PC-3 (cell line): Measurements from ENCODE around the gene PLCXD1. TPM values are rescaled to one million over a fixed set of nuclear protein-coding genes. Genes with fewer than 3 reads are reported as not detected.
"Not testable (repeated sequence)": the region's sequence is repeated elsewhere in the genome, so short reads cannot be mapped to it uniquely, and the experiment has no call there.

Source experiments
- ATAC-seq: fragments of 200-7000 bp; cut with Tn5 transposase; 2 replicates; pipeline ENCODE4 v1.9.1; 2020; ENCODE audit warnings: mild to moderate bottlenecking, moderate library complexity
- BruUV-seq: library from RNA; stranded (reverse); fragments of 400-500 nt; replicated peaks from 2 replicates; lab custom pipeline; 2021; lab: Mats Ljungman, UMichigan
- CTCF ChIA-PET: fragments of 300-600 bp; sonication (Branson Sonifier 250); formaldehyde crosslinking; loops from one replicate; lab custom pipeline; 2022; ENCODE audit warnings: antibody characterized with exemption; lab: Charles Lee
- POLR2A ChIA-PET: fragments of 300-600 bp; sonication (Branson Sonifier 250); formaldehyde crosslinking; loops from one replicate; lab custom pipeline; 2022; ENCODE audit warnings: antibody characterized with exemption; ENCODE audit not compliant: unreplicated experiment; lab: Charles Lee
- DNase-seq: peaks from one replicate; pipeline ENCODE4 v3.0.0-alpha.2; 2015
- H2AFZ ChIP-seq: fragments of 300-600 bp; sonication (generic); 2 replicates; pipeline ENCODE4 v1.6.0; 2016; ENCODE audit warnings: antibody characterized with exemption, low read length
- H3F3A ChIP-seq: fragments of 300-600 bp; sonication (generic); one replicate; pipeline ENCODE4 v1.6.0; 2017; ENCODE audit warnings: antibody characterized with exemption, low read length, control low read depth, mild to moderate bottlenecking; ENCODE audit not compliant: unreplicated experiment
- H3K27ac ChIP-seq: fragments of 300-600 bp; sonication (generic); 2 replicates; pipeline ENCODE4 v1.5.1; 2016; ENCODE audit warnings: mild to moderate bottlenecking, low read length
- H3K27me3 ChIP-seq: fragments of 300-600 bp; sonication (generic); 2 replicates; pipeline ENCODE4 v1.6.1; 2016; ENCODE audit warnings: low read length, mixed read lengths
- H3K36me3 ChIP-seq: fragments of 300-600 bp; sonication (generic); 2 replicates; pipeline ENCODE4 v1.6.1; 2016; ENCODE audit warnings: low read depth, mixed run types, low read length, mixed read lengths
- H3K4me1 ChIP-seq: fragments of 300-600 bp; sonication (generic); 2 replicates; pipeline ENCODE4 v1.5.1; 2016; ENCODE audit warnings: low read length; ENCODE audit not compliant: insufficient read depth
- H3K4me2 ChIP-seq: fragments of 300-600 bp; sonication (generic); 2 replicates; pipeline ENCODE4 v1.6.0; 2016; ENCODE audit warnings: low read length
- H3K4me3 ChIP-seq: fragments of 300-600 bp; sonication (generic); 2 replicates; pipeline ENCODE4 v1.5.1; 2016; ENCODE audit warnings: mild to moderate bottlenecking, low read length, mixed read lengths
- H3K79me2 ChIP-seq: fragments of 300-600 bp; sonication (generic); 2 replicates; pipeline ENCODE4 v1.6.1; 2017; ENCODE audit warnings: low read length, mixed read lengths
- H3K9ac ChIP-seq: fragments of 300-600 bp; sonication (generic); 2 replicates; pipeline ENCODE4 v1.6.0; 2016; ENCODE audit warnings: mild to moderate bottlenecking, low read length
- H3K9me2 ChIP-seq: fragments of 300-600 bp; sonication (generic); replicated peaks from 2 replicates; pipeline ENCODE4 v1.6.1; 2016; ENCODE audit warnings: mixed run types, low read length, mixed read lengths
- H3K9me3 ChIP-seq: fragments of 300-600 bp; sonication (generic); 2 replicates; pipeline ENCODE4 v1.6.1; 2016; ENCODE audit warnings: low read length, mixed read lengths
- H4K20me1 ChIP-seq: fragments of 300-600 bp; sonication (generic); 2 replicates; pipeline ENCODE4 v1.6.1; 2016; ENCODE audit warnings: low read length, mixed read lengths
- CTCF ChIP-seq: fragments of 300-600 bp; sonication (generic); conservative IDR thresholded peaks from 2 replicates; pipeline ENCODE4 v1.5.1; 2017; ENCODE audit warnings: antibody characterized with exemption, low read depth, mild to moderate bottlenecking, low read length
- EZH2 ChIP-seq: fragments of 300-600 bp; sonication (generic); IDR thresholded peaks from one replicate; pipeline ENCODE4 v1.6.1; 2017; ENCODE audit warnings: antibody characterized with exemption, mild to moderate bottlenecking, low read length; ENCODE audit not compliant: unreplicated experiment
- EZH2phosphoT487 ChIP-seq: fragments of 300-600 bp; sonication (generic); IDR thresholded peaks from 2 replicates; pipeline ENCODE4 v1.6.1; 2018; ENCODE audit warnings: mild to moderate bottlenecking, antibody characterized with exemption, low read length, borderline replicate concordance
- intact Hi-C: fragments of 100-400 bp; cut with micrococcal nuclease; formaldehyde crosslinking; loops from 2 replicates; pipeline ENCODE4 v1.9.0; 2023
- total RNA-seq: library from RNA; depleted of rRNA; stranded (reverse); fragments of >200 nt; gene quantifications from 2 replicates; pipeline ENCODE4 v1.2.3, GENCODE V29; 2014

PLCXD1 gene
- total RNA-seq, 1 experiment from 2014 or later = 25.7 TPM

DNA sequence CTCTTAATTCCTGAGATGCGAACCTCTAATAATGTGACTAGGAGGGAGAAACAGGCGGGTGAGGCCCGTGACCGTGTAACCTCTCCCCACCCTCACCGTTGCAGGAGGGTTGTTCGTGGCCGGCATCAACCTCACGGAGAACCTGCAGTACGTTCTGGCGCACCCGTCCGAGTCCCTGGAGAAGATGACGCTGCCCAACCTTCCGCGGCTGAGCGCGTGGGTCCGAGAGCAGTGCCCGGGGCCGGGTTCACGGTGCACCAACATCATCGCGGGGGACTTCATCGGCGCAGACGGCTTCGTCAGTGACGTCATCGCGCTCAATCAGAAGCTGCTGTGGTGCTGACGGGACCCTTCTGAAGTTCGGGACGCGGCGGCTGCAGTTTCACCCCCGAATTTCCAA, 17.8 kb downstream of the PLCXD1 start:
- H3K27ac ChIP-seq = no peak overlapping the region
- DNase-seq = no peak
- BruUV-seq = no TSS peak
- peaks cover 6% of the 10 kb centered on the region for H3K36me3 ChIP-seq
- intact Hi-C loops = no loop called here
- ChIA-PET POLR2A (no interaction called here), CTCF (no interaction called here)
- H2AFZ ChIP-seq = no peak overlapping the region
- H3K27me3 ChIP-seq = no peaks in the 10 kb centered on the region
- no peak overlapping the region for H3K4me2 ChIP-seq
- no peaks in the 10 kb centered on the region for H3F3A ChIP-seq
- TF ChIP-seq CTCF (no peak), EZH2 (no peak), EZH2phosphoT487 (no peak)
- ATAC-seq = no peak
- no peaks in the 10 kb centered on the region for H3K79me2 ChIP-seq
- H4K20me1 ChIP-seq = no peaks in the 10 kb centered on the region
- no peaks in the 10 kb centered on the region for H3K4me1 ChIP-seq
- no peak overlapping the region for H3K4me3 ChIP-seq
- H3K9ac ChIP-seq = no peak overlapping the region
- H3K9me2 ChIP-seq = no peaks in the 10 kb centered on the region
- H3K9me3 ChIP-seq = no peaks in the 10 kb centered on the region

- TF ChIP-seq EZH2 (no peak), CTCF (no peak), EZH2phosphoT487 (no peak)
- POLR2A ChIA-PET = no interaction called here
- no TSS peak for BruUV-seq
Measured at GRCh38 chrX:300334-300733, 19.2 kb downstream of the PLCXD1 start.

GRCh38 chrX:302975-303374, 21.8 kb downstream of the PLCXD1 start:
- intact Hi-C loops = no loop called here
- TF ChIP-seq EZH2 (no peak), EZH2phosphoT487 (no peak), CTCF (no peak)
- Histone ChIP-seq H3K27ac (no peak overlapping the region), H3K27me3 (no peaks in the 10 kb centered on the region), H3K79me2 (no peaks in the 10 kb centered on the region), H2AFZ (no peak overlapping the region), H3K9me3 (no peaks in the 10 kb centered on the region), H3F3A (no peaks in the 10 kb centered on the region), H3K9ac (no peak overlapping the region), H3K4me2 (no peak overlapping the region), H3K9me2 (no peaks in the 10 kb centered on the region), H3K4me3 (no peak overlapping the region), H3K36me3 (peaks cover 7% of the 10 kb centered on the region; the same call in 1 of the 2 replicates), H3K4me1 (no peaks in the 10 kb centered on the region), H4K20me1 (no peaks in the 10 kb centered on the region)
- ATAC-seq (no peak), DNase-seq (no peak)
- no TSS peak for BruUV-seq
- POLR2A ChIA-PET = no interaction called here
- CTCF ChIA-PET = no interaction called here

More at GRCh38 chrX:300334-300733, 19.2 kb downstream of the PLCXD1 start:
- intact Hi-C loops = no loop called here
- no peak overlapping the region for H2AFZ ChIP-seq
- H3K9me2 ChIP-seq = no peaks in the 10 kb centered on the region
- peaks cover 6% of the 10 kb centered on the region for H3K36me3 ChIP-seq
- H3K79me2 ChIP-seq = no peaks in the 10 kb centered on the region
- H3K4me3 ChIP-seq = no peak overlapping the region
- H3K27me3 ChIP-seq = no peaks in the 10 kb centered on the region
- H3K27ac ChIP-seq = no peak overlapping the region
- CTCF ChIA-PET = no interaction called here
- no peak for ATAC-seq
- no peaks in the 10 kb centered on the region for H3K4me1 ChIP-seq
- H3F3A ChIP-seq = no peaks in the 10 kb centered on the region
- no peak for DNase-seq
- H3K4me2 ChIP-seq = no peak overlapping the region
- H3K9ac ChIP-seq = no peak overlapping the region
- no peaks in the 10 kb centered on the region for H4K20me1 ChIP-seq
- no peaks in the 10 kb centered on the region for H3K9me3 ChIP-seq

DNA sequence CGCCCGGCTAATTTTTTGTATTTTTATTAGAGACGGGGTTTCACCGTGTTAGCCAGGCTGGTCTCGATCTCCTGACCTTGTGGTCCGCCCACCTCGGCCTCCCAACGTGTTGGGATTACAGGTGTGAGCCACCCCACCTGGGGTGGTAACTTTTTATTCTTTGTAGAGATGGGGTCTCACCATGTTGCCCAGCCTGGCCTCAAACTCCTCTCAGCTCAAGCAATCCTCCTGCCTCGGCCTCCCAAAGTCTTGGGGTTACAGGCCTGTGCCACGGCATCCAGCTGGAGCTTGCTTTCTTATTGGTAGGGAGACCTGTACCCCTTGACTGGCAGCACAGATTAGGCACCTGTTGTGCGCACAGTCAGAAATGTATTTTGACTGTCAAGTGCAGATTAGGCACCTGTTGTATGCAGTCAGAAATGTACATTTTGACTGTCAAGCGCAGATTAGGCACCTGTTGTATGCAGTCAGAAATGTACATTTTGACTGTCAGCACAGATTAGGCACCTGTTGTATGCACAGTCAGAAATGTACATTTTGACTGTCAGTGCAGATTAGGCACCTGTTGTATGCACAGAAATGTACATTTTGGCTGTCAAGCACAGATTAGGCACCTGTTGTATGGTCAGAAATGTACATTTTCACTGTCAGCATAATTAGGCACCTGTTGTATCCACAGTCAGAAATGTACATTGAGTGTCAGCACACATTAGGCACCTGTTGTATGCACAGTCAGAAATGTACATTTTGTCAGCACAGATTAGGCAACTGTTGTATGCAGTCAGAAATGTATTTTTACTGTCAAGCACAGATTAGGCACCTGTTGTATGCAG, 24.8 kb downstream of the PLCXD1 start:
- H3K36me3 ChIP-seq = peaks cover 10% of the 10 kb centered on the region; the same call in 1 of the 2 replicates
- H3K79me2 ChIP-seq, CTCF ChIA-PET: not testable (repeated sequence)

More for the DNA sequence above, 24.8 kb downstream of the PLCXD1 start:
- H3K9me2 ChIP-seq, H3K27me3 ChIP-seq, H3K9ac ChIP-seq, DNase-seq, intact Hi-C loops, H3K9me3 ChIP-seq, H2AFZ ChIP-seq, H4K20me1 ChIP-seq, H3K4me2 ChIP-seq, H3F3A ChIP-seq, H3K4me1 ChIP-seq, H3K27ac ChIP-seq, ATAC-seq, BruUV-seq, H3K4me3 ChIP-seq, POLR2A ChIA-PET: not testable (repeated sequence)
